NCI-H128 (cell line): ENCODE measurements around the gene FGF5.
"Not testable (repeated sequence)": the region's sequence is repeated elsewhere in the genome, so short reads cannot be mapped to it uniquely, and the experiment has no call there.

ENCODE experiments used
- DNase-seq: peaks from one replicate; lab custom pipeline; 2025; ENCODE audit not compliant: unreplicated experiment; lab: John Stamatoyannopoulos, UW

FGF5 gene

GRCh38 chr4:80253510-80253909 lies 13.0 kb upstream of the FGF5 start:
- no peak for DNase-seq

GRCh38 chr4:80254114-80254513 lies 12.3 kb upstream of the FGF5 start:
- no peak for DNase-seq

DNA sequence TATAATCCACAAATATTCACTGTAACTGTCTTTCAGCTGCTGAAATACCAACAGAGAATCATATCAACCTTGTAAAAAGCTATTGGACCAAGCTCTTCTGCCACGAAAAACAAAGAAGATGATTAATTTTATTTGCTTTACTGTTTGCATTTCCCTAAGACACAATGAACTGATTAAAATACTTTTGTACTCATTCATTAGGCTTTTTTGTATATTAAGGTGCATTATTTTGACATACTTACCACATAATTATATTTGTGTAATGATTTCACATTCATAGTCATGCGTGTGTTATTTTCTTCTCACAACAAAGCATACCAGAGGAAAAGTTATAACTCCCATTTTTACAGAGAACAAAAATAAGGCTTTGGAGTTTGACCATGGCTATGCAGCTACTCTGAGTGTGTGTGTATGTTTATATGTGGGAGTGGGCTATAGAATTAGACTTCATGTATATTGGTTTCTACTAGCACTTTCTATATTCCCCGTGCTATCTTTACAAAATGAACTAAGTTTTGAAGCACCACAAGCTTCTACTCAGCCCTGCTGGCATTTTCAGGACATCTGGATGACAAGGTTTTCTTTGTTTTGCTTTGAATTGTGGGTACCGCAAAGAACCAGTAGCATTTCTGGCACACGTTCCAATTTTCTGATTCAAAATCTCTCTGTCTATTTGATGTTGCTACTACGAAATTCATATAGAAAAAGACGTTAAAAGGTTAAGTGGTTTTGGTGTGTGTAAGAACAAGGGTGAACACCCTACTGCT lies 11.0 kb upstream of the FGF5 start:
- DNase-seq: no peak

DNA sequence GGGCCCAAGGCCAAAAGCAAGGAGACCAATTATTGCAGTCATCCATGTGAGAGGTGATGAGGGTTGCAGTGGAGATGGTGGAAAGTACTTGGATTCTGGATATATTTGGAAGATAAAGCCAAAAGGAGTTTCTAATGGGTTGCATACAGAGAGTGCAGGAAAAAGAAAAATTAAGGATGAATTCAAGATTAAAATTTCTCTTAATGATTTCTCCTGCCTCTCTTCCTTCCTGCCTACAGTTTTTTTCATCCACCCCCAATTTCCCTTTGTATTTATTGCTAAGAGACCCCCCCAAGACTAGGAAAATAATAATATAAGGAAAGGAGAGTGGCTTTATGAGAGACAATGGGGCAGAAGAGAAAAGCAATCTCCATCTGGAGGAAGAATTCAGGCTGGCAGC lies 8.6 kb upstream of the FGF5 start:
- DNase-seq: no peak

GRCh38 chr4:80259012-80259411 lies 7.5 kb upstream of the FGF5 start:
- DNase-seq: no peak

DNA sequence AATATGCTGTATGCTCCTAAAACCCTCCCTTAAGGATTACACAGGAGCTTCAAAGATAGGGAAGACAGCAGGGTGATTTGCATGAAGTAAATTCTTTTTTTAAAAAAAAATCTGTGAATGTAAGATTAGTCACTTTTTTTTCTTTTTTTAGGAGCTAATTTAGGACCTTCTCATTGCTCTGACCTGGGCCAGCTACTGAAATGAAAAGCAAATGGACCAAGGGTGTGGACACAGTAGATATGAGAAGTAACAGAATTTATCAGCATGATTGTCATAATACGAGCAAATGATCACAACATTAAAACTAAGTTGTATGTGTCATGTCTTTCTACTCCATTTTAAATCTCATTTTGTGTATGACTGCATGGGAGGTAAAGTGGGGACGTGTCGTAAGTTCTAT lies 6.6 kb upstream of the FGF5 start:
- no peak for DNase-seq

DNA sequence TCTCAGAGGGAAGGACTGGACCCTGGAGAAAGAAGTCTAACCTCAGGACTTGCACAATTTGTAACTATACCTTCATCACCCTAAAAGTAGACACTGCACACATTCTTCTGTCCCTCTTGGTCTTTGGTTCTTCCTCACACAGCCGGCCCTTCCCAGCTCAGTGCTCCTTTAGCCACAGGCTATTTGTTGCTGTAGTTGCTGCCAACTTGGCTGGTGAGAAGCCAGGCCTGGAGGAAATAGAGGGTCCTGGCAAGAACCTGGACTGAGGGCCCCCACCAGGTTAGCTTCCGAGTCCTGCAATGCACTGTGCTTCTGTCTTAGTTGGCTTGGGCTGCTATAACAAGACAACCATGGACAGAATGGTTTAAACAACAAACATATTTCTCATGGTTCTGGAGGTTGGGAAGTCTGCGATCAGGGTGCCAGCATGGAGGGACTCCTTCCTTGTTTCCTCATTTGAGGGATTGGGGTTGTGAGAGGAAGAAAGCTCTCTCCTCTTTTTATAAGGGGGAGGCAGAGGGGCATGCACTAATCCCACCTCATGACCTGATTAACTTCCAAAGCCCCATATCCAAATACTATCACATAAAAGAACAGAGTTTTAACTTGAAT lies 4.4 kb upstream of the FGF5 start:
- no peak for DNase-seq

DNA sequence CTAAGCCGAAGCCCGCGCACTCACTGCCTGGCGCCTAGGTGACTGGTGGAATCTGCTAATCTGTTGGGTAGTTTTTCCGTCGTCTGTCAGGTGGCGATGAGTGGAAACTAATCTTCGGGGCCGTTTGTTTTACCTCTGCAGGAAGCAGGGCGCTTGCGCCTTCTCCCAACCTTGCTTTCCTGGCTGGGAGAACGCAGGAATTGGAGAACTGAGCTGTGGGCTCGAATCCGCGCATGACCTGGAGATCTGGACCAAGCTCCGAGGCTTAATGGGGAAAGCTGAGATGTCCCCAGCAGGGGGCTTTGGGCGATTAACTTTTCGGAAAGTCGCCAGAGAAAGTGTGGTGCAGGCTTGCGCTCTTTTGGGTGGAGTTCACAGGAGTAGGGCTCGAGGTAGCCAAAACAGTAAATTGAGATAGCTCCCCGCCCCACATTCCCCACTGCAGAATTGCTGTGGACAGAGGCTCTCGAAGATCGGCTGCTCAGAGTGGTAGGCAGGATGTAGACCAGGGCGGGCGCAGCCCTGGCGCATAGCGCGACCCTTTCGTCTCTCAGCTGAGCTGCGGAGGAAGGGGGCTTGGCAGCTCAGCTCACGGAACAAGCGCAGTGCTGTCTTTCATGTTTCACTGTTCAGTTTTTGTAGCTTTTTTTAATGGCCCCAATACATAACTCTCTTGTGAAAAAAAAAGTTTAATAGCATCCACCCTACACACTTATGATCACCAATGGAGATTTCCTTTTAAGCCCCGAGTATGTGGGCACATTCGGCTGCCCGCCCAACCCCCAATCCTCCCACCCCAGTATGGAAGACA lies 2.7 kb upstream of the FGF5 start:
- no peak for DNase-seq

DNA sequence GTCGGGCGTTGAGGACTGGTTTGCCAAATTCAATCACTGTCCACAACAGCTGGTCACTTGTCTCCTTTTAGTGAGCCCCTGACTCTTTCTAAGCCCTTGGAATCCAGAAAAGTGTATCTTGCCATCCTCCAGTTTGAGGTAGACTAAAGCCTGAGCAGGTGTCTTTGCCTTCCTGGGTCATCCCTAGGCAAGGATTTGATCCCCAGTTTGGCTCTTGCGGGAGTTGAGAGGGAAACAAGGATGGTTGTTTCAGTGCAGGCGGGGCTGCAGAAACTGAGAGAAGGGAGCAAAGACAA lies 2.2 kb upstream of the FGF5 start:
- DNase-seq: no peak

GRCh38 chr4:80264825-80265224 lies 1.6 kb upstream of the FGF5 start:
- DNase-seq: no peak

DNA sequence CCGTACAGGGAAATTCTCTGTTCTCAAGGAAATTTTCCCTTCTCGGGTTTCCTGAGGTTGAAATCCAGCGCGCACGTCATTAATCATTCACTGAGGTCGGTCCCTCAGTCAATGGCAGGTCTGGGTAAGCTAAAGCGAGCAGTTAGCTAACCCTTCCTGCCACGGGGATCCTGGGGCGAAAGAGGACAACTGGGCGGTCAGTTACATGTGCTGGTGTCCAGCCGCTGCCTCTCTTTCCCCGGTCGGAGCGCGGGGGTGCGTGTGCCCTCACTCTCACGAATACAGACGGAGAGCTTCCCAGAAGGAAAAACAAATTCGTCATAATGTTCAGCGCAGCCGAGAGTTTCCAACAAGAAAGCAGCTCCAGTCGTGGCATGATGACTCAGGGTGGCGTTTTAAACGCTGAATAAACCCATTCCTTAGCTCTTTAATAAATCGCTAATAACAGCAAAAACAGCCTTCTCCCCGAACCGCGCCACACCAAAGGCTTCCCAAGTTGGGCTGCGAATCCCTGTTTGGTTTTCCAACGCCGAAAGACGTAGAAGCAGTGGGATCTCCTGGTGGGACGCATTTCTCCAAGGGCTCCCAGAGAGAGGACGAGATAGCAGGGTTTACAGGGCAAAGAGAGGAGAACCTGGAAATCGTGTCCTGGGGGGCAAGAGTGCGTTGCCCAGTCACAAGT lies 752 bp upstream of the FGF5 start:
- DNase-seq: no peak

DNA sequence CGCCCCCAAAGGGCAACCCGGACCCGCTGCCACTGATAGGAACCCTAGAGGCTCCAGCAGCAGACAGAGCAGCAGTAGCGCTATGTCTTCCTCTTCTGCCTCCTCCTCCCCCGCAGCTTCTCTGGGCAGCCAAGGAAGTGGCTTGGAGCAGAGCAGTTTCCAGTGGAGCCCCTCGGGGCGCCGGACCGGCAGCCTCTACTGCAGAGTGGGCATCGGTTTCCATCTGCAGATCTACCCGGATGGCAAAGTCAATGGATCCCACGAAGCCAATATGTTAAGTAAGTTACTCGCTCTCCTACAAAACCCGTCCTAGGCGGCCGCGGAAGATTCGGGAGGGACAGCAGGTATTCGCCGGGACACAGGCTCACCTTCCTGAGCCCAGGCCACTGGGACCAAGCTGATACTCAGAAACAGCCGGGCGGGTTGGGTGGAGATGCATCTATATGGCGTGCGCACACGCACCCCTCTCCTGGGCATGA lies 477 bp downstream of the FGF5 start:
- DNase-seq: no peak

DNA sequence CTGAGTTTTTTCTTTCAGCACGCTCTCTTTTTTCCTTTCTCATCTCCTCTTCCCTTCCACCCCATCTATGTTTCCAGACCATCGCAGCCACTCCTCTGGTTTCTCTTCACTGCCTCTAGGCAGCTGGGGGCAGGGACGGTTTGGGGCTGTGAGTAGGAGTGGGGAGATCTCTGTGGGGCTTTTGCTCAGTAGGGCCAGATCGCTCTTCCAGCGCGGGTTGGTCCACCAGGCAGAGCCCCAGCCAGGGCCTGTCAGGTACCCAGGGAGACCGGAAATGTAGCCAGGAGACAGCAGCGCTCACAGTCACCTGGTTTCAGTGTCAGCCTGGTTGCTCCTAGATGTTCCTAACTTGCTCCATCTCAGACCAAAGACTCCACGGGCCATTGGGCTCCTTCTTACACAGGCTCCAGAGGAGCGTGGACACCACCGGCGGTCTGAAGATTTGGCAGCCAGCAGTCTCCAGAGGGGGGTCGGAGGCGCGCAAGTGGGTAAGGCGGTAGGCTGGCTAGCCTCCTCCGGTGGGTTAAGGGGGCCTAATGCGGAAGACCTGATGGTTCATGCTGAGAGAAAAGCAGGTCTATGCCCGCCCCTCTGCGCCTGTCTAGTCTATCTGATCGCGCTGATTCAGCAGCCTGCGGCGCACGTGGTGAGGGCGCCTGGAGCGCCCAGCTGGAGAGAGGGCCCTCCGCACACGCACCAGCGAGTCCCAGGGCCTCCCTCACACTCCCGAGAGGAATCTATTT lies 1.8 kb downstream of the FGF5 start:
- DNase-seq: no peak

DNA sequence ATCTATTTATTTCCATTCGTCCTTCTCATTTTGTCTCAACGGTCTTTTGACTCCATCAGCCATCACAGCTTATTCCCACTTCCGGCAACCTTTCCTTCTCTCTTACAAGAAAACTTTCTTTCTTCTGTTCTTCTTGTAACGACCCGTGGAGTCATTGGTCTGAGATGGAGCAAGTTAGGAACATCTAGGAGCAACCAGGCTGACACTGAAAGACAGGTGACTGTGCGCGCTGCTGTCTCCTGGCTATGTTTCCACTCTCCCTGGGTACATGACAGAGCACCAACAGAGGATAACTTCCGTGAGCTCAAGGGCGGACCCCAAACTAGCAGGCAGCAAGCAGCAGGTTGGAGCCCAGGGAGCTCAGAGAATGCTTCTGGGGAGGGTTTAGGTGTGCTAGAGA lies 2.5 kb downstream of the FGF5 start:
- DNase-seq: no peak

DNA sequence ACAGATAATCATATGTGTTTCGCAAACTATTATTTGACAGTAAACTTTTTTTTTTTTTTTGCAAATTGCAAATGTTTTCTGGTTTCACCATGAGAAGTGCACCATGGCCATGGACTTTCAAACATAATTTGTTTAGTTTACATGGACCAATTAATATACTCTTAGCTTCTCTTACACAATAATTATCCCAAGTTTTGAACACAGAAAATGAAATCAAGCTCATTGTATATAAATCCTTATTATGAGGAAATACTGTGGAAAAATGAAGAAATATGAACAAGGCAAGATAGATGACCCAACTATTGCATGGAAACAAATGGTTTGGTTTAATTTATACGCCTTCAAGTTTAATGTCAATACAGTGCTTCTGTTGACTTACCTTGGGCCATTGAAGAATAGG lies 3.9 kb downstream of the FGF5 start:
- DNase-seq: no peak

GRCh38 chr4:80270868-80271267 lies 4.4 kb downstream of the FGF5 start:
- DNase-seq: no peak

GRCh38 chr4:80271801-80272200 lies 5.3 kb downstream of the FGF5 start:
- DNase-seq: no peak

DNA sequence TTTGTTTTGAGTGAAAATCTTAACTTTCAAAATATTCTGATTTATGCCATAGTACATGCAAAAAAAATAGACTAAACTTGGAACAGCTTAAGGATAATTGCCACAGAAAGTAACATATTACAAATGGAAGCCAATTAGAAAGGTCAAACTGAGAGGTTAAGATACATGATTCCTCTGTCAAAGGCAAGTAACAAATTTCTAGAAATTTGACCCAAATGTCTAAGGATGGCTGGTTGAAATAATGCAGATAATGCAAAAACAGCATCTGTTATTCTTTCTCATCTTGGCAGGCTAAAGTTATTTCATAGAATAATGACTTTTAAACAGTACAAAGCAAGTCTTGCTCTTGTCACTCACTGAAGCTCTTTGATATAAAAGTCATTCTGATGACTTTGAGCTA lies 10.5 kb downstream of the FGF5 start:
- DNase-seq: no peak

DNA sequence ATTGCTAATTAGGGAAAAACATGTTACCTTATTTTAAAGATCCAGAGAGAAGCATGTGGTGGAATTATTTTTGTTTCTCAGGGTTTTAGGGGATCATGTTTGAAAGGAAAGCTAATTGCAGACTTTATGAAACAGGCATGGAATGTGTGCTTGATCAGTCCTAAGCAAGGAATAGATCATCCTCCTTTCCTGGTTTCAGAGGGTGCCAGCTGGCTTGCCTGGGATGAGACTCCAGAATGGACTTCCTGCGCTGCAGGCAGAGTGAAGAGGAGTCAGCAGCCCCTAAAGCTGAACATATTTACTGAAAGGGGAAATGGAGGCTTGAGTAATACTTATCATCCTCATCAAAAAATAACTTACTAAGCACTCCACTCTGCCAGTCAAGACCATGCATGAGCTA lies 13.3 kb downstream of the FGF5 start:
- DNase-seq: no peak

DNA sequence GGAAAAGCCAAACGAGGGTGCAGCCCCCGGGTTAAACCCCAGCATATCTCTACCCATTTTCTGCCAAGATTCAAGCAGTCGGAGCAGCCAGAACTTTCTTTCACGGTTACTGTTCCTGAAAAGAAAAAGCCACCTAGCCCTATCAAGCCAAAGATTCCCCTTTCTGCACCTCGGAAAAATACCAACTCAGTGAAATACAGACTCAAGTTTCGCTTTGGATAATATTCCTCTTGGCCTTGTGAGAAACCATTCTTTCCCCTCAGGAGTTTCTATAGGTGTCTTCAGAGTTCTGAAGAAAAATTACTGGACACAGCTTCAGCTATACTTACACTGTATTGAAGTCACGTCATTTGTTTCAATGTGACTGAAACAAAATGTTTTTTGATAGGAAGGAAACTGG lies 20.0 kb downstream of the FGF5 start:
- DNase-seq: no peak

- not testable (repeated sequence) for DNase-seq
These were observed 24.2 kb downstream of the FGF5 start for GRCh38 chr4:80290665-80291064.
